WTC11 (cell line): ENCODE measurements around the gene KDM2B. TPM values are rescaled to one million over a fixed set of nuclear protein-coding genes. Genes with fewer than 3 reads are reported as not detected.

Source experiments
- ATAC-seq: fragments of 200-7000 bp; cut with Tn5 transposase; 2 replicates; pipeline ENCODE4 v1.10.0; 2021; ENCODE audit warnings: mild to moderate bottlenecking, moderate library complexity
- CTCF ChIA-PET: fragments of 300-600 bp; sonication (Branson Sonifier 250); formaldehyde crosslinking; loops from one replicate; lab custom pipeline; 2021; ENCODE audit warnings: antibody characterized with exemption; lab: Charles Lee
- POLR2A ChIA-PET: fragments of 350-600 bp; sonication (Branson Sonifier 250); formaldehyde crosslinking; loops from one replicate; lab custom pipeline; 2021; ENCODE audit warnings: antibody characterized with exemption; lab: Charles Lee
- DNase-seq: peaks from one replicate; pipeline ENCODE4 v3.0.0; 2021; ENCODE audit warnings: low spot score
- H3K27ac Mint-ChIP-seq: 2 replicates; pipeline ENCODE4 v1.8.0; 2021; ENCODE audit warnings: mixed read lengths
- H3K27me3 Mint-ChIP-seq: 2 replicates; pipeline ENCODE4 v1.8.0; 2021; ENCODE audit warnings: low read depth, mild to moderate bottlenecking, moderate library complexity, mixed read lengths
- H3K36me3 Mint-ChIP-seq: 2 replicates; pipeline ENCODE4 v1.8.0; 2021; ENCODE audit warnings: mixed read lengths
- H3K4me1 Mint-ChIP-seq: 2 replicates; pipeline ENCODE4 v1.8.0; 2022; ENCODE audit warnings: mixed read lengths
- H3K4me3 Mint-ChIP-seq: 2 replicates; pipeline ENCODE4 v1.8.0; 2021; ENCODE audit warnings: mild to moderate bottlenecking, moderate library complexity, mixed read lengths
- H3K9me3 Mint-ChIP-seq: 2 replicates; pipeline ENCODE4 v1.8.0; 2021; ENCODE audit warnings: mixed read lengths
- ATF2 ChIP-seq: sonication (generic); formaldehyde crosslinking; IDR thresholded peaks from 2 replicates; pipeline ENCODE4 v1.8.1; 2022; ENCODE audit warnings: low read depth, missing genetic modification reagents, borderline replicate concordance
- CDX4 ChIP-seq: fragments of 250-450 bp; sonication (Bioruptor Pico); IDR thresholded peaks from 2 replicates; pipeline ENCODE4 v1.9.0; 2021; ENCODE audit warnings: moderate library complexity, mild to moderate bottlenecking, inconsistent platforms, borderline replicate concordance
- E2F5 ChIP-seq: sonication (generic); formaldehyde crosslinking; IDR thresholded peaks from 2 replicates; pipeline ENCODE4 v1.8.1; 2022; ENCODE audit warnings: mild to moderate bottlenecking, moderate library complexity, missing genetic modification reagents
- EMX1 ChIP-seq: fragments of 250-450 bp; sonication (Bioruptor Pico); IDR thresholded peaks from 2 replicates; pipeline ENCODE4 v1.8.0; 2021; ENCODE audit warnings: mild to moderate bottlenecking
- ERG ChIP-seq: fragments of 250-450 bp; sonication (Bioruptor Pico); IDR thresholded peaks from 2 replicates; pipeline ENCODE4 v1.8.0; 2021; ENCODE audit warnings: mild to moderate bottlenecking
- FOXP4 ChIP-seq: sonication (generic); formaldehyde crosslinking; IDR thresholded peaks from 2 replicates; pipeline ENCODE4 v1.8.0; 2022; ENCODE audit warnings: mild to moderate bottlenecking, missing genetic modification reagents
- GABPB1 ChIP-seq: sonication (generic); formaldehyde crosslinking; IDR thresholded peaks from 2 replicates; pipeline ENCODE4 v1.8.1; 2023; ENCODE audit warnings: mild to moderate bottlenecking, missing genetic modification reagents
- HMGA2 ChIP-seq: fragments of 250-450 bp; sonication (Bioruptor Pico); IDR thresholded peaks from 2 replicates; pipeline ENCODE4 v1.4.0; 2021; ENCODE audit warnings: mild to moderate bottlenecking, moderate library complexity
- IRF1 ChIP-seq: sonication (generic); formaldehyde crosslinking; IDR thresholded peaks from 2 replicates; pipeline ENCODE4 v1.8.0; 2023; ENCODE audit warnings: missing genetic modification reagents
- IRF2 ChIP-seq: sonication (generic); formaldehyde crosslinking; IDR thresholded peaks from 2 replicates; pipeline ENCODE4 v1.8.0; 2022; ENCODE audit warnings: low read depth, missing genetic modification reagents, borderline replicate concordance
- MLX ChIP-seq: sonication (generic); formaldehyde crosslinking; IDR thresholded peaks from 2 replicates; pipeline ENCODE4 v1.8.1; 2023; ENCODE audit warnings: mild to moderate bottlenecking, missing genetic modification reagents, moderate library complexity
- NR1H2 ChIP-seq: sonication (generic); formaldehyde crosslinking; IDR thresholded peaks from 2 replicates; pipeline ENCODE4 v1.9.0; 2021; ENCODE audit warnings: mild to moderate bottlenecking, moderate library complexity, missing genetic modification reagents
- NR3C1 ChIP-seq: sonication (generic); formaldehyde crosslinking; conservative IDR thresholded peaks from 2 replicates; pipeline ENCODE4 v1.8.1; 2023; ENCODE audit warnings: low read depth, mild to moderate bottlenecking, missing genetic modification reagents
- PRRX2 ChIP-seq: fragments of 250-450 bp; sonication (Bioruptor Pico); IDR thresholded peaks from 2 replicates; pipeline ENCODE4 v1.8.0; 2021; ENCODE audit warnings: mild to moderate bottlenecking
- SP1 ChIP-seq: sonication (generic); formaldehyde crosslinking; conservative IDR thresholded peaks from 2 replicates; pipeline ENCODE4 v1.8.1; 2022; ENCODE audit warnings: missing genetic modification reagents
- USF1 ChIP-seq: sonication (generic); formaldehyde crosslinking; IDR thresholded peaks from 2 replicates; pipeline ENCODE4 v1.8.0; 2022; ENCODE audit warnings: mild to moderate bottlenecking, missing genetic modification reagents
- ZMAT4 ChIP-seq: fragments of 250-450 bp; sonication (Bioruptor Pico); IDR thresholded peaks from 2 replicates; pipeline ENCODE4 v1.9.0; 2021; ENCODE audit warnings: mild to moderate bottlenecking
- ZNF121 ChIP-seq: sonication (generic); formaldehyde crosslinking; IDR thresholded peaks from 2 replicates; pipeline ENCODE4 v1.8.0; 2023; ENCODE audit warnings: missing genetic modification reagents
- ZNF232 ChIP-seq: sonication (generic); formaldehyde crosslinking; IDR thresholded peaks from 2 replicates; pipeline ENCODE4 v1.8.0; 2022; ENCODE audit warnings: mild to moderate bottlenecking, missing genetic modification reagents
- ZNF671 ChIP-seq: fragments of 250-450 bp; sonication (Bioruptor Pico); IDR thresholded peaks from 2 replicates; pipeline ENCODE4 v1.8.0; 2021; ENCODE audit warnings: mild to moderate bottlenecking
- total RNA-seq: library from RNA; stranded (reverse); gene quantifications from 3 replicates; pipeline ENCODE4 v1.2.3, GENCODE V29; 2021

Gene KDM2B
- total RNA-seq, 1 experiment from 2014 or later: 147 TPM

GRCh38 chr12:121405211-121405610 is 175.6 kb downstream of the KDM2B start (continued):
- no peak for TF ChIP-seq CDX4
- no peak for TF ChIP-seq IRF1 (CRISPR knock-in tag)
- TF ChIP-seq NR1H2: no peak
- TF ChIP-seq MLX: no peak
- TF ChIP-seq ZMAT4 (CRISPR knock-in tag): no peak
- TF ChIP-seq EMX1 (CRISPR knock-in tag): no peak
- TF ChIP-seq SP1 (CRISPR knock-in tag): no peak
- TF ChIP-seq ZNF232 (CRISPR knock-in tag): no peak
- no peak for TF ChIP-seq PRRX2
- TF ChIP-seq FOXP4: no peak
- no peak for TF ChIP-seq GABPB1 (CRISPR knock-in tag)
- no peak for TF ChIP-seq IRF2 (CRISPR knock-in tag)

- Mint-ChIP-seq H3K4me1 (peaks cover 15% of the 10 kb centered on the region), H3K9me3 (no peaks in the 10 kb centered on the region), H3K27me3 (no peaks in the 10 kb centered on the region), H3K4me3 (no peak overlapping the region), H3K36me3 (peaks cover 18% of the 10 kb centered on the region), H3K27ac (0 out of 2 replicates have a peak overlapping the region, but pooled peaks have one; percentile 15)
- DNase-seq (no peak), ATAC-seq (no peak)
- CTCF ChIA-PET: interaction anchor here (0.6 to 1.3 kb wide), 2 partner anchors 39 to 43 kb away, joined by 3 to 4 read pairs; no protein-coding TSS in a partner anchor
- POLR2A ChIA-PET: interaction anchor here (0.7 kb wide), 1 partner anchor 1602 kb away, joined by 9 read pairs; no protein-coding TSS in a partner anchor
- TF ChIP-seq ZNF121 (CRISPR knock-in tag) (no peak), ZNF671 (CRISPR knock-in tag) (no peak), ATF2 (CRISPR knock-in tag) (no peak), NR3C1 (CRISPR knock-in tag) (no peak), HMGA2 (no peak)
These were observed 176.1 kb downstream of the KDM2B start for GRCh38 chr12:121404734-121405133.

GRCh38 chr12:121403721-121404120 is 177.1 kb downstream of the KDM2B start:
- Mint-ChIP-seq H3K27me3 (no peaks in the 10 kb centered on the region), H3K4me3 (no peak overlapping the region), H3K27ac (no peak overlapping the region), H3K9me3 (no peaks in the 10 kb centered on the region), H3K36me3 (peaks cover 18% of the 10 kb centered on the region), H3K4me1 (peaks cover 18% of the 10 kb centered on the region)
- ChIA-PET POLR2A (no interaction called here), CTCF (interaction anchor here (0.6 to 1.3 kb wide), 2 partner anchors 40 to 42 kb away, joined by 3 to 4 read pairs; no protein-coding TSS in a partner anchor)
- DNase-seq (no peak), ATAC-seq (no peak)
- TF ChIP-seq ZNF121 (CRISPR knock-in tag) (no peak), E2F5 (no peak), ERG (CRISPR knock-in tag) (no peak), USF1 (CRISPR knock-in tag) (no peak), EMX1 (CRISPR knock-in tag) (no peak)
